DOHH2 (cell line): ENCODE data around the gene EPX.

Experiments used
- EZH2phosphoT487 ChIP-seq: fragments of 200-600 bp; sonication (generic); IDR thresholded peaks from 2 replicates; pipeline ENCODE4 v1.6.1; 2017; ENCODE audit warnings: borderline replicate concordance, mild to moderate bottlenecking, antibody characterized with exemption, low read length, moderate library complexity, mixed read lengths
- TF ChIP-seq, protein P1 (sequence below): fragments of 200-600 bp; sonication (generic); IDR thresholded peaks from one replicate; pipeline ENCODE4 v1.5.1; 2014; ENCODE audit warnings: antibody characterized with exemption, mild to moderate bottlenecking, low read depth, low read length; ENCODE audit not compliant: poor library complexity, severe bottlenecking

DNA sequence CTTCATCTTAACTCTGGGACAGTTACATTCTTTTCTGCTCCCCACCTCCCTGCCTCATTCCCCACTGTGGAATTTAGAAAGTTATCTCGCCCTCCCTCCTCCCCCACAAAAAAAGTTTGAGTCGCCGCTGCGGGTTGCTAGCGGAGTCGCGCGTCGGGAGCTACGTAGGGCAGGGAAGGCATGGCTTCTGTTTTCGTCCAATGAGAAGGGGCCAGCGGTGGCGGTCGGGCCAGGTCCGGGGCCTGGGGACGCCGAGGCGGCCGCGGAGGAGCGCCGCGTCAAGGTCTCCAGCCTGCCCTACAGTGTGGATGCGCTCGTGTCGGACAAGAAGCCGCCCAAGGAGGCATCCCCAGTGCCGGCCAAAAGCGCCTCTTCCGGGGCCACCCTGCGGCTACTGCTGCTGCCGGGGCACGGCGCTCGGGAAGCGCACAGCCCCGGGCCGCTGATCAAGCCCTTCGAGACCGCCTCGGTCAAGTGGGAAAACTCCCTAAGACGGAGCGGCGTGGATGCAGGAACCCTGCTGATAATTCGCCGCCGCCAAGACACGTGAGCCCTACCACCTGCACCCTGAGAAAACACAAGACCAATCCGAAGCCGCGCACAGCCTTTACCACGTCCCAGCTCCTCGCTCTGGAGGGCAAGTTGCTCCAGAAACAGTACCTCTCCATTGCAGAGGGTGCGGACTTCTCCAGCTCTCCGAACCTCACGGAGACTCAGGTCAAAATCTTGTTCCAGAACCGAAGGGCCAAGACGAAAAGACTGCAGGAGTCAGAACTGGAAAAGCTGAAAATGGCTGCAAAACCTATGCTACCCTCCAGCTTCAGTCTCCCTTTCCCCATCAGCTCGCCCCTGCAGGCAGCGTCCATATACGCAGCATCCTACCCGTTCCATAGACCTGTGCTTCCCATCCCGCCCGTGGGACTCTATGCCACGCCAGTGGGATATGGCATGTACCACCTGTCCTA is 35.4 kb upstream of the EPX start:
- TF ChIP-seq, protein P1, sequence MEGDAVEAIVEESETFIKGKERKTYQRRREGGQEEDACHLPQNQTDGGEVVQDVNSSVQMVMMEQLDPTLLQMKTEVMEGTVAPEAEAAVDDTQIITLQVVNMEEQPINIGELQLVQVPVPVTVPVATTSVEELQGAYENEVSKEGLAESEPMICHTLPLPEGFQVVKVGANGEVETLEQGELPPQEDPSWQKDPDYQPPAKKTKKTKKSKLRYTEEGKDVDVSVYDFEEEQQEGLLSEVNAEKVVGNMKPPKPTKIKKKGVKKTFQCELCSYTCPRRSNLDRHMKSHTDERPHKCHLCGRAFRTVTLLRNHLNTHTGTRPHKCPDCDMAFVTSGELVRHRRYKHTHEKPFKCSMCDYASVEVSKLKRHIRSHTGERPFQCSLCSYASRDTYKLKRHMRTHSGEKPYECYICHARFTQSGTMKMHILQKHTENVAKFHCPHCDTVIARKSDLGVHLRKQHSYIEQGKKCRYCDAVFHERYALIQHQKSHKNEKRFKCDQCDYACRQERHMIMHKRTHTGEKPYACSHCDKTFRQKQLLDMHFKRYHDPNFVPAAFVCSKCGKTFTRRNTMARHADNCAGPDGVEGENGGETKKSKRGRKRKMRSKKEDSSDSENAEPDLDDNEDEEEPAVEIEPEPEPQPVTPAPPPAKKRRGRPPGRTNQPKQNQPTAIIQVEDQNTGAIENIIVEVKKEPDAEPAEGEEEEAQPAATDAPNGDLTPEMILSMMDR, result no peak
- TF ChIP-seq EZH2phosphoT487, result no peak
